Cardiac muscle cell (in vitro differentiated cells and primary cell): ENCODE results near the gene GPR21. TPM values are rescaled to one million over a fixed set of nuclear protein-coding genes. Genes with fewer than 3 reads are reported as not detected.
A peak's percentile ranks its signal among the peaks of the same experiment; 100 is the strongest.

Source experiments
- DNase-seq, 2 donors: peaks; one replicate each; pipeline versions ENCODE4 v3.0.0 to v3.0.0-alpha.2; 2010 to 2017; ENCODE audit warnings: low read depth in 1 of 2, low spot score in 1 of 2
- H3K27ac ChIP-seq: fragments of 200-600 bp; sonication (generic); 2 replicates; pipeline ENCODE4 v1.5.1; 2016
- H3K27me3 ChIP-seq: fragments of 200-600 bp; sonication (generic); 2 replicates; pipeline ENCODE4 v1.6.0; 2016; ENCODE audit warnings: control low read depth
- H3K36me3 ChIP-seq: fragments of 200-600 bp; sonication (generic); 2 replicates; pipeline ENCODE4 v1.5.1; 2016; ENCODE audit warnings: control low read depth
- H3K4me1 ChIP-seq: fragments of 200-600 bp; sonication (generic); 2 replicates; pipeline ENCODE4 v1.8.1; 2017; ENCODE audit warnings: low read depth, mild to moderate bottlenecking, mixed run types
- H3K4me3 ChIP-seq: fragments of 200-600 bp; sonication (generic); 2 replicates; pipeline ENCODE4 v1.5.1; 2016; ENCODE audit warnings: mild to moderate bottlenecking
- H3K9me3 ChIP-seq: fragments of 200-600 bp; sonication (generic); 2 replicates; pipeline ENCODE4 v1.5.1; 2017; ENCODE audit warnings: low read depth, mild to moderate bottlenecking, control low read depth
- polyA plus RNA-seq: library from polyadenylated mRNA; unstranded; fragments of >200 nt; fragmentation: Nextera tagmentation; extraction: Ambion mirVana; gene quantifications from 2 replicates; pipeline ENCODE4 v1.2.1, GENCODE V29; 2016
- total RNA-seq: library from RNA; depleted of rRNA; stranded (reverse); fragments of >200 nt; gene quantifications from 2 replicates; pipeline ENCODE4 v1.2.3, GENCODE V29; 2016
- TF ChIP-seq, protein P1 (sequence below): IDR thresholded peaks from 2 replicates; pipeline ENCODE4 v1.5.1; 2012; ENCODE audit warnings: low read depth, mild to moderate bottlenecking, low read length

The GPR21 gene
- total and polyA plus RNA-seq, 2 experiments from 2014 or later: 1.0 TPM; not detected in 1

DNA sequence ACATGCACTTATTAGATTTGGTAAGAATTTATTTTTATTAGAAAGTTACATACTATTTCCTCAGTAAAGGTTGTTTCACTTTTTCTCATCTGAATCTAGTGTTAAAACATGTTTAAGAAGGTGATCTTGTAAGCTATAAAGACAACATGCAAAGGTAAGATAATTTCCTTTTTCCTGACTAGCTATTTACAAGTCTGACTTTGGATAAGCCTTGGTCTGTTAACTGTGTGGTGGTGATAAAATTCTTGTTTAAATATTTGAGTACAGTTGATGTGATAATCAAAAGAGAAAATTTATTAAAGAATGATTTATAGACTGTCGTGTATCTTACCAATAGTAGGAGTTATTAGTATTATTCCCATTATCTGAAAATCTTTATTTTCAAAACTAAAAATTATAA is 36.9 kb upstream of the GPR21 start:
- H3K9me3 ChIP-seq: no peaks in the 10 kb centered on the region
- no peak overlapping the region for H3K4me3 ChIP-seq
- no peak overlapping the region for H3K27ac ChIP-seq
- DNase-seq: no peak
- TF ChIP-seq, protein P1, sequence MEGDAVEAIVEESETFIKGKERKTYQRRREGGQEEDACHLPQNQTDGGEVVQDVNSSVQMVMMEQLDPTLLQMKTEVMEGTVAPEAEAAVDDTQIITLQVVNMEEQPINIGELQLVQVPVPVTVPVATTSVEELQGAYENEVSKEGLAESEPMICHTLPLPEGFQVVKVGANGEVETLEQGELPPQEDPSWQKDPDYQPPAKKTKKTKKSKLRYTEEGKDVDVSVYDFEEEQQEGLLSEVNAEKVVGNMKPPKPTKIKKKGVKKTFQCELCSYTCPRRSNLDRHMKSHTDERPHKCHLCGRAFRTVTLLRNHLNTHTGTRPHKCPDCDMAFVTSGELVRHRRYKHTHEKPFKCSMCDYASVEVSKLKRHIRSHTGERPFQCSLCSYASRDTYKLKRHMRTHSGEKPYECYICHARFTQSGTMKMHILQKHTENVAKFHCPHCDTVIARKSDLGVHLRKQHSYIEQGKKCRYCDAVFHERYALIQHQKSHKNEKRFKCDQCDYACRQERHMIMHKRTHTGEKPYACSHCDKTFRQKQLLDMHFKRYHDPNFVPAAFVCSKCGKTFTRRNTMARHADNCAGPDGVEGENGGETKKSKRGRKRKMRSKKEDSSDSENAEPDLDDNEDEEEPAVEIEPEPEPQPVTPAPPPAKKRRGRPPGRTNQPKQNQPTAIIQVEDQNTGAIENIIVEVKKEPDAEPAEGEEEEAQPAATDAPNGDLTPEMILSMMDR: no peak
- no peaks in the 10 kb centered on the region for H3K27me3 ChIP-seq
- H3K4me1 ChIP-seq: no peaks in the 10 kb centered on the region
- peaks cover 44% of the 10 kb centered on the region for H3K36me3 ChIP-seq

DNA sequence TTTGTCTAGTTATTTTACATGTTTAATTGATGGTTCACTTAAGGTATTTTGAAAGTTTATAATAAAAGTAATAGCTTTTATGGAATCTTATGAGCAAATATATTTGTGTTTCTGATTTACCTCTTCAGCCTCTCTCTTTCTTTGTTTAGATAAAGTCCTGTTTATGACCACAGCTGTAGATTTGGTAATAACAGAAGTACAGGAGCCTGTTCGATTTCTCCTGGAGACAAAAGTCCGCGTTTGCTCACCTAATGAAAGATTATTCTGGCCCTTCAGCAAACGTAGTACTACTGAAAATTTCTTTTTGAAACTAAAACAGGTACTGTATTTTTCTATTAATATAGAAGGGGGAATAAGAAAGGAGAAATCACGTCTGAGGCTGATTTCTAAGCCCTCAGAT is 35.0 kb upstream of the GPR21 start:
- no peak overlapping the region for H3K4me3 ChIP-seq
- H3K27me3 ChIP-seq: no peaks in the 10 kb centered on the region
- H3K4me1 ChIP-seq: no peaks in the 10 kb centered on the region
- DNase-seq: no peak
- no peak overlapping the region for H3K27ac ChIP-seq
- peaks cover 37% of the 10 kb centered on the region for H3K36me3 ChIP-seq
- H3K9me3 ChIP-seq: no peaks in the 10 kb centered on the region
- TF ChIP-seq, protein P1: no peak

DNA sequence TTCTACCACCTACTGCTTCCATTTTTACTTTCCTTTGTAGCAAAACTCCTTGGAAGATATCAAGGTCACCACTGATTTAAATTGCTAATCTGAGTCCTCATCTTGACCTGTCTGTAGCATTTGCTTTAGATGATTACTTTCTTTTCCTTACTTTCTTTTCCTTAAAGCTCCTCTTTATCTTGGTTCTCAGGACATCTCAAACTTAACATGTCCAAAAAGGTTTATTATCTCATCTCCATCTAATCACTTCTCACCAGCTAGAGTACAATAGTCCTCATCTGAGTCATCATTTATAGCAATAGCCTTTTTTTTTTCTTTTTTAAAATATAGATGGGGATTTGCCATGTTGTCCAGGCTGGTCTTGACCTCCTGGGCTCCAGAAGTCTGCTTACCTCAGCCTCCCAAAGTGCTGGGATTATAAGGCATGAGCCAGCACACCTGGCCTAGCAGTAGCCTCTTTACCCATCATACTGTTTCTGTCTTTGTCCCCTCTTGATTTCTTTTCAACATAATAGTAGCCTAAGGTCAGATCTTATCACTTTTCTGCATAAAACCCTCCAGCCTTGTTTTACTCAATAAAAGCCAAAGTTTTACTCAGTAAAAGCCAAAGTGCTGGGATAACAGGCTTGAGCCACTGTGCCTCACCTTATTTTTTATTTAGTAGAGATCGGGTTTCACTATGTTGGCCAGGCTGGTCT is 32.9 kb upstream of the GPR21 start:
- Histone ChIP-seq H3K27me3 (no peaks in the 10 kb centered on the region), H3K27ac (no peak overlapping the region), H3K4me1 (peaks cover 6% of the 10 kb centered on the region), H3K9me3 (no peaks in the 10 kb centered on the region), H3K4me3 (no peak overlapping the region), H3K36me3 (peaks cover 43% of the 10 kb centered on the region)
- DNase-seq: no peak
- TF ChIP-seq, protein P1: no peak

DNA sequence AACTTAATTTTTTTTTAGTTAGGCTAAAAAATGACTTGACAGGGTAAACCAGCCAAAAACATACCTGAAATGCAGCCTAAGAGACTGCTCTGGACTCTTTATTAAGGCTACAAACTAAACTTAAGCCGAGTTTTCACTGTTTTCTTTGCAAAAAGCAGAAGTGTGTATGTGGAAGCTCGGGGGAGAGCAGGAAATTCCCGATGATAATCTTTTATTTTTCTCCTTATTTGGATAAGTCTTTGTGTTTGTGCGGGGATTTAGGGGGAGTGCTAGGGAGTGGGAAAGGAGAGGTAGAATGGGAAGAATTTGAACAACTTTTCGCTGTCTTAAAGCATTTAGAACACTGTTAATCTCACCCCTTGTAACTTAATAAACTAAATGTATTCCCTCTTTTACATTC is 30.7 kb upstream of the GPR21 start:
- TF ChIP-seq, protein P1: no peak
- no peaks in the 10 kb centered on the region for H3K27me3 ChIP-seq
- H3K36me3 ChIP-seq: peaks cover 21% of the 10 kb centered on the region
- no peaks in the 10 kb centered on the region for H3K9me3 ChIP-seq
- H3K4me3 ChIP-seq: no peak overlapping the region
- DNase-seq: peak in 1 of 2 donors; percentile 83
- peak overlapping the region; percentile 51 for H3K27ac ChIP-seq
- H3K4me1 ChIP-seq: peaks cover 13% of the 10 kb centered on the region

DNA sequence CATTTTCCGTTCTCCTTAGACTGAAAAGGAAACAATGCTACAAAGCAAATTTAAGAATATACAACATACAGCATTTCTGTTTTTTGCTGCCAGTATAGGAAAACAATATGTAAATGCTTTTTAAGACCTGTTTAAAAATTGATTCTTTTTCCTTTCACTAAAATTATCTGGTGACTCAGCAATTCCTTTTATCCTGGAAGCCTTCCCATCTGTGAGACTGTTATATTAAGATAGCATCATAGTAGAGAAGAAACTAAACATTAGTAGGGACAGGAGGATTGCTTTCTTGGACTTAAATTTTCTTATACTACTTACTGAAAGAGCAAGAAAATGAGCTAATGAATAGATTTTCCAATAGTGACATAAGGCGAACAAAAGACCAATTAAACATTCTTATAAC is 30.0 kb upstream of the GPR21 start:
- Histone ChIP-seq H3K36me3 (peaks cover 17% of the 10 kb centered on the region), H3K4me3 (no peak overlapping the region), H3K27ac (peak overlapping the region; percentile 51), H3K9me3 (no peaks in the 10 kb centered on the region), H3K27me3 (no peaks in the 10 kb centered on the region), H3K4me1 (peaks cover 18% of the 10 kb centered on the region)
- peak in 1 of 2 donors; percentile 56 for DNase-seq
- TF ChIP-seq, protein P1: no peak

DNA sequence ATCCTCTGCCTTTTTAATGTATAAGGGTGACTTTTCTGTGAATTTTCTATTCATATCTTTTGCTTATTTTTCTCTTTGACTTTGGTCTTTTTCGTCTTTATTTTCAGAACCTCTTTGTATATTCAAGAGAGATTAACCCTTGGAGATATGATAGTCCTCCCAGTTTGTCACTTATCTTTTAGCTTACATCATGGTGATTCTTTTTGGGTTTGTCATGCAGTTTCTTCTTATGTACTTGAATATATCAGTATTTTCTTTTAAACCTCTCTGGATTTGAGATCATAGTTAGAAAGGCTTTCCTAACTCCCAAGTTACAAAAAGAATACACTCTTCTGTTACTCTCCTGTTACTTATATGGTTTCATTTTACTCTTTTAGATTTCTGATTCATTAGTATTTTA is 27.5 kb upstream of the GPR21 start:
- Histone ChIP-seq H3K4me1 (peaks cover 25% of the 10 kb centered on the region), H3K27ac (no peak overlapping the region), H3K4me3 (no peak overlapping the region), H3K27me3 (no peaks in the 10 kb centered on the region), H3K36me3 (peaks cover 18% of the 10 kb centered on the region), H3K9me3 (no peaks in the 10 kb centered on the region)
- DNase-seq: no peak
- TF ChIP-seq, protein P1: no peak
